Type B pancreatic cell (in vitro differentiated cells): Measurements from ENCODE around the gene NAP1L1. TPM values are rescaled to one million over a fixed set of nuclear protein-coding genes. Genes with fewer than 3 reads are reported as not detected.

ENCODE experiments used
- DNase-seq: peaks from one replicate; pipeline ENCODE4 v3.0.0; 2021; ENCODE audit warnings: mixed read lengths; ENCODE audit not compliant: unreplicated experiment; ENCODE audit errors: extremely low spot score
- H3K27ac Mint-ChIP-seq: 2 replicates; pipeline ENCODE4 v1.8.0; 2021; ENCODE audit warnings: mild to moderate bottlenecking, mixed read lengths
- H3K27me3 Mint-ChIP-seq: 2 replicates; pipeline ENCODE4 v1.8.0; 2021; ENCODE audit warnings: mixed read lengths
- H3K36me3 Mint-ChIP-seq: 2 replicates; pipeline ENCODE4 v1.8.0; 2021; ENCODE audit warnings: mixed read lengths
- H3K4me1 Mint-ChIP-seq: one replicate; pipeline ENCODE4 v1.8.0; 2021; ENCODE audit warnings: mixed read lengths; ENCODE audit not compliant: unreplicated experiment
- H3K4me3 Mint-ChIP-seq: 2 replicates; pipeline ENCODE4 v1.8.0; 2021; ENCODE audit warnings: mild to moderate bottlenecking, mixed read lengths
- H3K9me3 Mint-ChIP-seq: 2 replicates; pipeline ENCODE4 v1.8.0; 2021; ENCODE audit warnings: mixed read lengths
- CTCF ChIP-seq: fragments of 200-600 bp; sonication (generic); conservative IDR thresholded peaks from 2 replicates; pipeline ENCODE4 v1.5.0; 2021; ENCODE audit warnings: antibody characterized with exemption, mild to moderate bottlenecking
- total RNA-seq: library from RNA; stranded (reverse); gene quantifications from 2 replicates; pipeline ENCODE4 v1.2.1, GENCODE V29; 2021; ENCODE audit warnings: low replicate concordance

Gene NAP1L1
- total RNA-seq, 1 donor from 2014 or later, result 883 TPM

- peak; percentile 89 for TF ChIP-seq CTCF
- Mint-ChIP-seq H3K27ac (peak overlapping the region; percentile 63), H3K4me1 (peaks cover 36% of the 10 kb centered on the region), H3K36me3 (peaks cover 7% of the 10 kb centered on the region), H3K4me3 (peak overlapping the region; percentile 16), H3K9me3 (no peaks in the 10 kb centered on the region), H3K27me3 (no peaks in the 10 kb centered on the region)
- DNase-seq, result no peak
These were observed 47.1 kb downstream of the NAP1L1 start for GRCh38 chr12:76037130-76038103.

- no peaks in the 10 kb centered on the region for H3K27me3 Mint-ChIP-seq
- H3K36me3 Mint-ChIP-seq, result peaks cover 11% of the 10 kb centered on the region
- H3K9me3 Mint-ChIP-seq, result no peaks in the 10 kb centered on the region
- TF ChIP-seq CTCF, result no peak
- DNase-seq, result no peak
- peak overlapping the region; percentile 48 for H3K27ac Mint-ChIP-seq
- peak overlapping the region; percentile 60 for H3K4me3 Mint-ChIP-seq
- peaks cover 36% of the 10 kb centered on the region for H3K4me1 Mint-ChIP-seq
These were observed 49.4 kb downstream of the NAP1L1 start for GRCh38 chr12:76035045-76035444.

- Mint-ChIP-seq H3K9me3 (no peaks in the 10 kb centered on the region), H3K4me3 (peak overlapping the region; percentile 94), H3K36me3 (peaks cover 28% of the 10 kb centered on the region), H3K4me1 (peaks cover 41% of the 10 kb centered on the region), H3K27ac (peak overlapping the region; percentile 94), H3K27me3 (no peaks in the 10 kb centered on the region)
- TF ChIP-seq CTCF, result no peak
- DNase-seq, result no peak
These were observed 51.1 kb downstream of the NAP1L1 start for GRCh38 chr12:76033081-76034011.

- H3K4me1 Mint-ChIP-seq, result peaks cover 36% of the 10 kb centered on the region
- DNase-seq, result no peak
- H3K9me3 Mint-ChIP-seq, result no peaks in the 10 kb centered on the region
- no peaks in the 10 kb centered on the region for H3K27me3 Mint-ChIP-seq
- TF ChIP-seq CTCF, result no peak
- H3K4me3 Mint-ChIP-seq, result peak overlapping the region; percentile 94
- H3K27ac Mint-ChIP-seq, result peak overlapping the region; percentile 94
- peaks cover 29% of the 10 kb centered on the region for H3K36me3 Mint-ChIP-seq
These were observed 52.2 kb downstream of the NAP1L1 start for GRCh38 chr12:76032043-76032981.
